T-helper 2 cell (primary cell): Measurements from ENCODE around the gene CRADD.
"Not testable (repeated sequence)": the region's sequence is repeated elsewhere in the genome, so short reads cannot be mapped to it uniquely, and the experiment has no call there.

ENCODE experiments used
- DNase-seq, 5 experiments: peaks; one replicate each; pipeline versions ENCODE4 v3.0.0 to v3.0.0-alpha.2; 2012 to 2022

The CRADD gene

DNA sequence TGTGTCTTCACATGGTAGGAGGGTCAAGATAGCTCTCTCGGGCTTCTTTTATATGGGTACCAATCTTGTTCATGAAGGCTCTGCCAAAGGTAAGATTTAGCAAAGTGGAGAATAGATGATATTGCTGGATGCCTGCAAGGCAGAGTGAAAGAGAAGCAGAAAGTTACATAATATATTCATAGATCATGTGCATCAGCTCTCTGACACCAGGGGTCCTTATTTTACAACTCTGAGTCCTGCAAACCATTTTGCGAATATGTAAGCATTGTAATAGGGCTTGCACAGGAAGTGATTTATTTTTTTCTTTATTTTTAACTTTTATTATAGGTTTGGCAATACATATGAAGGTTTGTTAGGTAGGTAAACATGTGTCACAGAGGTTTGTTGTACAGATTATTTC, 31.8 kb downstream of the CRADD start:
- DNase-seq, result no peak

DNA sequence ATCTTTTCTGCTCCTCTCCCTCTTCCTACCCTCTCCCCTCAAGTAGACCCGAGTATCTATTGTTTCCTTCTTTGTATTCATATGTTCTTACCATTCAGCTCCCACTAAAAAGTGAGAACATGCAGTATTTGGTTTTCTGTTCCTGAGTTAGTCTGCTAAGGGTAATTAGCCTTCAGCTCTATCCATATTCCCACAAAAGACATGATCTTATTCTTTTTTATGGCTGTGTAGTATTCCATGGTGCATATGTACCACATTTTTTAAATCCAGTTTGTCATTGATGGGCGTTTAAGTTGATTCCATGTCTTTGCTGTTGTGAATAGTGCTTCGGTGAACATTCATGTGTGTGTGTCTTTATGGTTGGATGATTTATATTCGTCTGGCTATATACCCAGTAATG, 32.2 kb downstream of the CRADD start:
- no peak for DNase-seq

DNA sequence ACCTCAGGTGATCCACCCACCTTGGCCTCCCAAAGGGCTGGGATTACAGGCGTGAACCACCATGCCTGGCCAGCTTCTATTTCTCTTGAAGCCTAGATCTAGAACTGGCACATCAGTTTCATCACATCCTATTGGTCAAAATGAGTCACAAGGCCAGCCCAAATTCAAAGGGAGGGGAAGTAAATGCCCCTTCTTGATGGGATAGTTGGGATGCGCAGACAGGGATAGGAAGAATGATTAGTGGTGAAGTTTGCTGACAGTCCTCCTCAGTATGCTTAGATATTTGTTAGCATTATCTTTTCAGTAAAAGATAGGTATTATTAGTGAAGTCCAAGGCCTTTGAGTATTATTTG, 33.4 kb downstream of the CRADD start:
- no peak for DNase-seq

DNA sequence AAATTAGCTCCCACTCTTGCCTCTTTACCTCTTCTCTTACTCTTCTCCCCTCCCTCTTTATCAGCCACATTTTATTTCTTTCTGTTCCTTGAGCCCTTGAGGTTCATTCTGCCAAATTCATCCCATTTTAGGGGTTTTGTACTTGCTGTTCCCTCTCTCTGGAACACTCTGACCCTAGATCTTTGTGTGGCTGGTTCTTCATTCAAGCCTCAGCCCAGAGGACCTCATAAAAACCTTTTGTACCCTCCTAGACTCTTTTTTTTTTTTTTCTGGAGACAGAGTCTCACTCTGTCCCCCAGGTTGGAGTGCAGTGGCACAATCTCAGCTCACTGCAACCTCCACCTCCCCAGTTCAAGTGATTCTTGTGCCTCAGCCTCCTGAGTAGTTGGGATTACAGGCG, 34.3 kb downstream of the CRADD start:
- not testable (repeated sequence) for DNase-seq

- no peak for DNase-seq
Measured at GRCh38 chr12:93712200-93712599, 35.0 kb downstream of the CRADD start.

- DNase-seq, result no peak
Measured at GRCh38 chr12:93713060-93713459, 35.9 kb downstream of the CRADD start.

GRCh38 chr12:93713800-93714199, 36.6 kb downstream of the CRADD start:
- DNase-seq, result no peak

- no peak for DNase-seq
Measured at GRCh38 chr12:93714382-93714781, 37.2 kb downstream of the CRADD start.

DNA sequence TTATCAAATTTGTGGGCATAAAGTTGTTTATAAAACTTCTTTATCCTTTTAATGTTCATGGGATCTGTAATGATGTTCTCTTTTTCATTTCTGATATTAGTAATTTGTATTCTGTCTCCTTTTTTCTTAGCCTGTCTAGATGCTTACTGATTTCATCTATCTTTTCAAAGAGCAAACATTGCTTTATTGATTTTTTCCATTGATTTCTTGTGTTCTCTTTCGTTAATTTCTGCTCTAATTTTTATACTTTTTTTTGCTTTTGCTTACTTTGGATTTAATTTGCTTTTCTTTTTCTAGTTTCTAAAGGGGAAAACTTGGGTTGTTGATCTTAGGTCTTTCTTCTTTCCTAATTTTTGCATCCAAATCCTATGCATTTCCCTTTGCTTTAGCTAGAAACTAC, 42.5 kb downstream of the CRADD start:
- no peak for DNase-seq

DNA sequence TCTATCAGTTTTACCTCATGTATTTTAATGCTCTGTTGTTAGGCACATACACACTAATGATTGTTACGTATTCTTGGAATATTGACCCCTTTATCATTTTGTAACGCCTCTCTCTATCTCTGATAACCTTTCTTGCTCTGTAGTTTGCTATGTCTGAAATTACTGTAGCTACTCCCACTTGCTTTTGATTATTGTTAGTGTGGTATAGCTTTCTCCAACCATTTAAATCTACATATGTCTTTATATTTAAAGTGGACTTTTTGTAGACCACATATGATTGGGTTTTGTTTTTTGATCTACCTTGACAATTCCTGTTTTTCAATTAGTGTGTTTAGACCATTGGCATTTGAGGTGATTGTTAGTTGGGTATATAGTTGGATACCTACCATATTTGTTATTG, 43.4 kb downstream of the CRADD start:
- DNase-seq, result no peak

DNA sequence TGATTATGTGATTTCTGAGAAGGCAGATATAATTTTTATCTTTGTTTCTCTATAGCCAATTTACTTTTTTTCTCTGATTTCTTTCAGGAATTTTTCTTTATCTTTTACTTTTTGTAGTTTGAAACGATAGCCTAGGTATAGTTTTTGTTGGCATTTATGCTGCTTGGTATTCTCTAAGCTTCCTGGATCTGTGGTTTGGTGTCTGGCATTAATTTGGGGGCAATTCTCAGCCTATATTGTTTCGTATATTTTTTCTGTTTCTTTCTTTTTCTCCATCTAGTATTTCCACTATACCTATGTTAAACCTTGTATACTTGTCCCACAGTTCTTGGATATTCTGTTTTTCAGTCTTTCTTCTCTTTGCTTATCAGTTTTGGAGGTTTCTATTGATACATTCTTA, 45.0 kb downstream of the CRADD start:
- DNase-seq, result no peak

DNA sequence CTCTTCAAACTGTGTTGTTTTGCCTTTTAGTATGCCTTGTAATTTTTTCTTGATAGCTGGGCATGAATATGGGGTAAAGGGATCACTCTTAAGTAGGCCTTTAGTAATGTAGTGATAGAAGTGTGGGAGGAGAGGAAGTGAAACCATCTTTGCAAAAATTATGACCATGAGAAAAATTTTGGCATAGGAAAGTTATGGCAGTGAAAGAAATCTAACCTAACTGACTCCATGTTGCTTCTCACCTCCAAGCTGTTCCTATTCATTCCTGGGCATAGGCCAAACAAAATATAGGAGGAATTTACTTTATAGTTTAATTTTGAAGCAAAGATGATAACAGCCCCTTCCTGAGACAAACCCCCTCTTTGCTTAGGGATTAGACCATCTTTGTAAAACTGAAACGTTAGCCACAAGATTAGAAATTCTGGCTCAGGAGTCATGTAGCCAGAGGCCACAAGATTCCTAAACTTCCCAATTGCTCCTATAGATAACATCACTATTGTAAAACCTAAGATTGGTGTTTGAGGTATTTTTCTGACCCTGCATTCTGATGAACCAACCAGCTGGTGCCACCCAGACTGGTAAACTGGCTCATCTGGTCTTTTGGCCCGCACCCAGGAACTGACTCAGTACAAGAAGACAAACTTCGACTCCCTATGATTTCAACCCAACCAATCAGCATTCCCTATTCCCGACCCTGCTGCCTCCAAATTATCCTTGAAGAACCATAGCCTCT, 45.8 kb downstream of the CRADD start:
- DNase-seq, result no peak

GRCh38 chr12:93723568-93723930, 46.4 kb downstream of the CRADD start:
- DNase-seq, result no peak

DNA sequence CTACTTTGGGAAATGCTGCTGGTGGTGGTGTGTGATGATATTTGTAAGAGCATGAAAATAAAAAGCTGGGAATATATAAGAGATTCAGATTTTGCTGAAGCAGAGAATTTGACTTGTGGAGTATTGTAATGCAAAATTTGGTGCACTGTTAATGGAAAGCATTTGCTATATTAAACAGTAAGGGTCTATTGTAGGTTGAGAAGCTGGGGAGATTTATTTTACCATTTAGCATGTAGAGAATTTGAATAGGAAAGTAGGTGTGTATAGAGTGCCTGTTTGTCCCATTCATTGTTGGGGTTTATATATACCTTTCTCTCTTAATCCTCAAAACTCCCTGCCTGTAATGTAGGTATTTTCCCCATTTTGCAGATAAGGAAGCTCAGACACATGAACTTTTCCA, 48.4 kb downstream of the CRADD start:
- no peak for DNase-seq

DNA sequence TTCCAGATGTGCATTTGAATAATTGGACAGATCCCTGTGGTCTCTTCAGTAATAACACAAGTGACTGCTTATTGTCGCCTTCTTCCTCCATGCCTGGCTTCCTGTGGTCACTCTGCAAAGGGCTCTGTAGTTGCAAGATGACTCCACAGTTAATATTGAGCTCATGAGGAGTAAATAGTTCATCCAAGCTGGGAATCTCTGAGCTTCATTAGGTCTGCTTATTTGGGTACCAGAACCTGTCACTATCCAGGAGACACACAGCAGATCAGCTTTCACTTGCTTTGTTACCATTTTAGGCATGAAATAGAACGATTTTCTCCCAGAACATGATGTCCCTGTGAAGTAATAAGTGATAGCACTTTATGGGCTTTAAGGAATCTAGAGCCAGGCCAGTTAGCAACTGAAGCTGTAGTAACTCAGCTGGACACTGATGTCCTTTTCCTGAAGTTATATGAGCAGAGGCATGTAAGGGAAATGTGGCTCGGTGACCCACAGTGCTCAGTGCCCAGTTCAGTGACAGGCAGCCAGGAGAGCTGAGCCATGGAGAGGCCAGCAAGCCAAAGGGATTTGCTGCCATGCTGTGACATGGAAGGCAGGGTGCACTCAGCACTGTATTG, 50.1 kb downstream of the CRADD start:
- no peak for DNase-seq

- no peak for DNase-seq
Measured at GRCh38 chr12:93727911-93728310, 50.7 kb downstream of the CRADD start.

- DNase-seq, result no peak
Measured at GRCh38 chr12:93729934-93730333, 52.8 kb downstream of the CRADD start.

DNA sequence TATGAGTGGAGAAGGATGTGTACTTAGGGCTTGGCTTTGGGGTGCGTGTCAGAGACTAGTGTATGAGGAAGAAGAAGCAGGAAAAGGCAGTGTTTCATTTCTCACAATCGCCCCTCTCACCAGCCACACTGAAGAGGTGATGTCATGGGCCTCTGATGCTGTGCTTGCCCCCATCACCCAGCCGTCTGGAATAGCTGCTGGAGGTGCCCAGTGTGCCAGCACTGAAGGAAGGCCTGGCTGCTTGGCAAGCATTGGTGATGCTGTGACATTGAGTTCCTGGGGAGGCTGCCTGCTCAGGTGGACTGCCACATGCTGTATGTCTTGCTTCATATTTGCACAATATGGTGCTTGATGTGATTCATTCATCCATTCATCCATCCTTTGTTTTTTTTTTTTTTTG, 56.2 kb downstream of the CRADD start:
- no peak for DNase-seq

- no peak for DNase-seq
Measured at GRCh38 chr12:93733928-93734327, 56.8 kb downstream of the CRADD start.

DNA sequence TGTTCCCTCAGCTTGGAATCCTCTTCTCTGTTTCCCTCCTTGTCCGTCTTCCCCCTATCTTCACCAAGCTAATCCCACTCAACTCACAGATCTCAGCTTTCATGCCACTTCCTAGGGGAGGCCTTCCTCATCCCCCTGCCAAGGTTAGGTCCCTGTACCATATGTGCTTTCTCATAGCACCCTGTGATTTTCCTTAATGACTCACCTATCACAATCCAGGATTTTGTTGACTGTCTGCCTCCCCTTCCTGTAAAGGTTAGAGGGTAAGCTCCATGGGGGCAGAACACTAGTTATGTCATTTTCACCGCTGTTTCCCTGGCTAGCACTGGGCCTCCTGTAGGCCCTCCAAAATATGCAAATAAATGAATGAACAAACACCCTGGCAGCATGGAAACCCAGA, 57.6 kb downstream of the CRADD start:
- DNase-seq, result no peak

GRCh38 chr12:93736640-93737178, 59.5 kb downstream of the CRADD start:
- DNase-seq, result no peak

DNA sequence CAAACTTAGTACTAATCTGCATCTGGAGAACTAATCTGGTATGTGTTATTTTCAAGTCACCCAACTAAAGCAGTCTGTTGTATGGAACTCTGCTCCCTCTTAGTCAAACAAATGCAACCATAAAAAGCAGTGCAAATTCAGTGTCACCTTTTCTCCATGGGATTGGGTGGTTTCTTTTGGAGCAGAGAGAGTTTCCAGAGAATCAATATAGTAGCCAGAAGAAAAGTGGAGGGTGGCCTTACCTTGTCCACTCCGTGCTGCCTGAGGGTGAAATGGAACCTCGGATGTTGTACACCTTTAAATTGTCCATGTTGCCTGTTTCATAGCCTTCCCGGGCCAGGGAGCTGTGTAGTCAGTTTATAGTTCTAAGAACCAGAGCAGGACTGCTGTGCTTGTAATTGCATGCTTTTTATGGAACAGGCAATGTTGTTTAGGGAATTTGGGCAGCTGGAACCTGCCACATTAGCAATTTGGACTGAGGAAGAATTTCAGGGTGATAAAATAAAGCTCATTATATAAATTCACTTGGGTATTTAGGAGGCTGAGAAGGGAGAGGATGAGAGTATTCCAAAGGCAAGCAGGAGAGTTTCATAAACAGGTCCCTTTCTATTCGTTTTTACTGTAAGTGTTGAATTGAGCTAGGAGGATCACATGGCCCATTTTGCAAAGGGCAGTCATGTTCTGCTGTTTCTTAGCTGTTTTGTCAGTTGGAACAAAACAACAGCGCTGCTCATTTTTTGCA, 60.5 kb downstream of the CRADD start:
- DNase-seq, result no peak

GRCh38 chr12:93738199-93739058, 61.3 kb downstream of the CRADD start:
- DNase-seq, result no peak
